Stimulated activated CD8-positive, alpha-beta memory T cell treated with anti-CD3 and anti-CD28 coated beads, Interleukin-4, amount 100 ng/mL, for 24 hours (primary cell): ENCODE results near the gene MRE11.
"Not testable (repeated sequence)": the region's sequence is repeated elsewhere in the genome, so short reads cannot be mapped to it uniquely, and the experiment has no call there.

Source experiments
- DNase-seq: peaks from one replicate; pipeline ENCODE4 v3.0.0-alpha.2; 2020; ENCODE audit warnings: low read depth

The MRE11 gene

DNA sequence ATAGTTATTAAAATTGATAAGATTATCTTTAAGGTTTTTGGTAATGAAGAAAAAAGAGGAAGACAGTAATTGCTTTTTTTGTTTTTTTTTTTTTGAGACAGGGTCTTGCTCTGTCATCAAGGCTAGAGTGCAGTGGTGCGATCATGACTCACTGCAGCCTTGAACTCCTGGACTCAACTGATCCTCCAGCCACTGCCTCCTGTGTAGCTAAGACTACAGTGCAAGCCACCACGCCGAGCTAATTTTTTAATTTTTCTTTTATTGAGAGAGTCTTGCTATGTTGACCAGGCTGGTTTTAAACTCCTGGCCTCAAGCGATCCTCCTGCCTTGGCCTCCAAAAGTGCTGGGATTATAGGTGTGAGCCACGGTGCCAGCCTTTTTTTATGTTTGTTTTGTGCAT lies 12.9 kb upstream of the MRE11 start:
- not testable (repeated sequence) for DNase-seq

DNA sequence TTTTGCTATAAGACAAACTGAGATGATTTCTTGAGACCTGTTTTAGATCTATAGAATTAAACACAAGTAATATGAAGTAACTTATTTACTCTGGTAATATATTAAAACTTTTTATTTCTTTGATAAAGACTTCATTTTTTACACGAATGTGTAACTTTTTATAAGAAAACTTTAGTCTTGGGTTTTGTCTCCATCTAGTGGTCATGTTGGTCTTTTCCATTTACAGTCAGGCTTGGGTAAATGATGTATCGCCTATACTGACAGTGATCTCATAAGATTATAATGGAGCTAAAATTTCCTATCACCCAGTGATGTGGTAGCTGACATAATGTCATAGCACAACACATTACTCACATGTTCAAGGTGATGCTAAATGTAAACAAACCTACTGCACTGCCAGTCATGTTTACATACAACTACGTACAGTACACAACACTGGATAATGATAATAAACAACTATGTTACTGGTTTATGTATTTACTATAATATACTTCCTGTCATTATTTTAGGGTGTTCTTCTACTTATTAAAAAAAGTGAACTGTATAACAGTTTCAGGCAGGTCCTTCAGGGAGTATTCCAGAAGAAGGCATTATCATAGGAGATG lies 11.1 kb upstream of the MRE11 start:
- no peak for DNase-seq

DNA sequence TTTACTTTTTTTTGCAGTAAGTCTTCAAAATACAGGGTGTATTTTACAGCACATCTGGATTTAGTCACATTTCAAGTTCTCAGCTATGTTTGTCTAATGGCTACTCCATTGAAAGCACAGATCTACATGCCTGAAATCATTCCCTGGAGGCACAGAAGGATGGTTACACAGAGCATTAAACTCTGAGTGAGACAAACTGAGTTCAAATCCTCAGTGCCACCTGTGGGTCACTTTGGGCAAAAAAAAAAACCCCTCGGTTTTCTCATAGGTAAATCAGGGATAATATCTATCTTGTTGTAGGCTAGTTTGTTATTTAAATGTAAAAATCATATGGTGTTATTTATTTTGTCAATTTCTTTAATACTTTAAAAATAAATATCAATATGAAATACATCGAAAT lies 7.9 kb upstream of the MRE11 start:
- DNase-seq: no peak

DNA sequence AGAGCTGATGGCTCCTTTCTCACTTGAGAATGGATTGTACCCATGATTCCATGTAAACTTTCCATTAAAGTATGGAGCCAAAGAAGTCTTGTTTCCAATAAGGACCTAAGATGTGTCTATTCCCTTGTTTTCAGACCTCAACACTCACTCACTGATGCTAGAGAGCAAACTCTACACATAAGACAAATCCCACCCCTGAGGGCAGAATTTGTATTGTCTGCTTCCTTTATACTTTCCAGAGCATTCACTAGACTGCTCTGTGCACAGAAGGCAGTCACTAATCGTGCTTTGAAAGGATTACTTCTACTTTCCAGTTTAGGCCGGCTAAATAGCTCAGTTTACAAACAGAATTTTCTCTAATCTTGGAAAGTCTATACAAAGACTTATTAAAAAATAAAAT lies 6.5 kb upstream of the MRE11 start:
- no peak for DNase-seq

DNA sequence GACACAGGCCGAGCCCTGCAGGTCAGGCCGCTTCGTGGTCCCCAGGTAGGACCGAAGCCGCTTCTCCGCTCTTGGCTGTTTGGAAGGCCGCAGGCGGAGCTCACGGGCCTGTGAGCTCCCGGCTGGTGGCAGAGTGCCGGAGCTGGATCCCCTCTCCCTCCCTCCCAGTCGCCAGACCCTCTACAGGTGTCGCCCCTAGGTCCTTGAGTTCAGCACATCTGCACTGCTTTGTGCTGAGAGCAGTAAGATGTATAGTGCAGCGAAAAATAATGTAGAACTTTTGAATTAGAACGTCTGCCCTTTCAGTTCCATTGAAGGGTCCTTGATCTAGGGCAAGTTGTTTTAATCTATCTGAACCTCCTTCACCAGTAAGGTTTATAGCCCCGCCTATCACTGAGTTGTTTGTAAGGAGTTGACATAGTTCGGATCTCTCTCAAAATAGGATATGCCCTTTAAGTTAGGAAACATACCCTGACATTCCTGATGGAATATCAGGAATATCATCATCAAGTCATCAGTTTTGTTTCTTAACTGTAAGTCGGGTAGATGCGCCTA lies 559 bp upstream of the MRE11 start:
- no peak for DNase-seq

DNA sequence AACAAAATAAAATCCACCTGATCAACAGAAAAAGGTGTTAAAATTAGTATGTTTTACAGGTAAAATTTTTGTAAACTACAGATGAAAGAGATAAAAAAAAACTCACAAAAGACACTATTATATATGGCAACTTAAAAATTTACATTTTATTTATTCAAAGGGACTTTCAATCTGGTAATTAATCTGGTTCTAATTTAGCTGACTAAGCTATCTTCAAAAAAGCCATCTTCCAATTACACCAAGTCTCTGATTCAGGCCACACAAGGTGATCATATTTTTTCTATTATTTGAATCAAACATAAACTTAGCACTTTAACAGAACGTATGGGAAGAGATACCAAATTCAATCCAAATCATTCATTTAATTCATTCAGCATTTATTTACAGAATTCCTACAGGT lies 7.6 kb downstream of the MRE11 start:
- DNase-seq: no peak

GRCh38 chr11:94481342-94481741 lies 12.3 kb downstream of the MRE11 start:
- no peak for DNase-seq

DNA sequence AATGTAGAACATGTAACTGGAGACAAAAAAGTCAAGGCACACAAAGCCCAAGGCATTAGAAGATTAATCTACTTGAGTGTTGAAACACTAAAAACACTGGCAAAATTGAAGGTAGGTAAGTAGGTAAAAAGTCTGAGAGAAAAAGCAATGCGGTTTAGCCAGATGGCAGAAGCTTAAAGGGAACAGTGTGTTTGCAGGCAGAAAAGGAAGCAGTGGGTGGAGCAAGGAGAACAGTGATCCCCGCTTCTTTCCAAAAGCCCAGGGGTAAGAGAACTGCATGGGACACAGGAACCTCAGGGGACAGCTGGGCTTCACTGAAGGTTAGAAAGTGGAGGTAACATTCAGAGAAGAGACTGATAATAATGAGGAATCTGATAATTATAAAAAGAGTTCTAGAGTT lies 16.0 kb downstream of the MRE11 start:
- no peak for DNase-seq

GRCh38 chr11:94472916-94473799 lies 20.5 kb downstream of the MRE11 start:
- DNase-seq: no peak

DNA sequence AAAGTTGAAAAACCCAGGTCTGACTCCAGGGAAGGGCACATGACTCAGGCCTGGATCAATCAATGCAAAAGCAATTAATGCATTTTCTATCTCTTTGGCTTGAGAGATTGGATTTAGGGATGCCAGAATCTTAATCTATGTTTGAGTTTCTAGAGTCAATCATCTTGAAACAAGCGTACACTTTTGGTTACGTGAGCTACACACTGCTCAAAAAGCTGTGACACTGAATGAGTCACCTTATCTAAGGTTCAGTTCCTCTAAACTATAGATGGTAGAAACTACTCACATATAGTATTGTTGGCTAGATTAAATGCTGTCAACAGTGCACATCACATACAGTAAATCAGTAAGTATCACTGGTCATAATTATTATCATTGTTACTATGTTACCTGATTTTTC lies 24.2 kb downstream of the MRE11 start:
- DNase-seq: no peak

- no peak for DNase-seq
These were observed 34.1 kb downstream of the MRE11 start for GRCh38 chr11:94459576-94459975.

DNA sequence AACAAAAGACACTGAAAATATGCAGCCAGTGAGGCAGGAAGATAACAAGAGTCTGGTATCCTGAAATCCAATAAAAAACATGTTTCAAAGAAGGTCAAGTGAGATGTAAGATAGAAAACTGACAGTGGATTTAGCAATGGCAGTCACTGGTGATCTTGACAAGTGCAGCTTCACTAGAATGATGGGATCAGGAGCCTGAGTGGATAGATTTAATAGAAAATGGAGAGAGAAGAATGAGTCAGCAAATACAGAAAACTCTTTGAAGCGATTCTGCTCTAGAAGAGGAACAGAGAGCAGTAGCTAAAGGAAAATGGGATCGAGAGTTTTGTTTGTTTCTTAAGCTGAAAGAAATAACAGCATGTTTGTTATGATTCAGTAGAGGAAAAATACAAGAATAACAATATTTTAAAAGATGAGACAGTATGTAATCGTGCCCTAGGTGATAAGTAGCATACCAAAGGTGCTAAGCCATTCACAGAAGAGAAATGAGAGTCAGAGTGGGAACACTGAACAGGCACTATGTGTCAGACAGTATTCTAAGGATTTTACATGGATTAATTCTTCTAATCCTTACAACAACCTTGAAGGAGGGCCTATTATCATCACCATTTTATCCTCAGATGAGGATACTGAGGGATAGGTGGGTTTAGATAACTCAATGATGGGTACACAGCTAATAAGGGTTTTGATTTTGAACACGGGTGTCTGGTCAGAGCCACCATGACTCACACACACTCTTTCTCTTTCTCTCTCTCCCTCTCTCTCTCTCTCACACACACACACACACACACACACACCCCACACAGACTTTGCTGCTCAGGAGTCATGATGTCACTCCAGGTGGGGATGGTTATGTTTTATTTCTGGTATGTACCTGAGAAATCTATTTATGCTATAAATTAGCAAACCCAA lies 36.3 kb downstream of the MRE11 start:
- DNase-seq: no peak

- no peak for DNase-seq
These were observed 37.8 kb downstream of the MRE11 start for GRCh38 chr11:94455861-94456260.

DNA sequence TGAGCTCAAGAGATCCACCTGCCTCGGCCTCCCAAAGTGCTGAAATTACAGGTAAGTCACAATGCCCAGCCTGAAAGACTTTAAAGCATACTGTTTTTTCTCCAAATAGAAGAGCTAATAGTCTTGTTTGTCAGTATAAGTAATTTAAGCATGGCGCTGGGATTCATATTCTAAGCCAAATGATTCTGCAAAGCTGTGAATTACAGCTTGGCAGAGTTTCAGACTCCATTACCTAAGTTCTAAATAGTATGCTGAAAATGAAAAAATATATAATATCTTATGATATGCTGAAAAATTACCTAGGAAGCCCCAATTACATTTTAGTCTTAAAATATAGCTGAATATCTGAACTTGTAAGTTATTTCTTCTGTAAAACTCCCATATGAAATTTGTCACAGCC lies 39.3 kb downstream of the MRE11 start:
- no peak for DNase-seq

GRCh38 chr11:94452988-94453387 lies 40.7 kb downstream of the MRE11 start:
- DNase-seq: no peak

- DNase-seq: no peak
These were observed 43.6 kb downstream of the MRE11 start for GRCh38 chr11:94450048-94450447.

- DNase-seq: no peak
These were observed 44.2 kb downstream of the MRE11 start for GRCh38 chr11:94449437-94449836.

GRCh38 chr11:94449029-94449428 lies 44.6 kb downstream of the MRE11 start:
- DNase-seq: no peak

DNA sequence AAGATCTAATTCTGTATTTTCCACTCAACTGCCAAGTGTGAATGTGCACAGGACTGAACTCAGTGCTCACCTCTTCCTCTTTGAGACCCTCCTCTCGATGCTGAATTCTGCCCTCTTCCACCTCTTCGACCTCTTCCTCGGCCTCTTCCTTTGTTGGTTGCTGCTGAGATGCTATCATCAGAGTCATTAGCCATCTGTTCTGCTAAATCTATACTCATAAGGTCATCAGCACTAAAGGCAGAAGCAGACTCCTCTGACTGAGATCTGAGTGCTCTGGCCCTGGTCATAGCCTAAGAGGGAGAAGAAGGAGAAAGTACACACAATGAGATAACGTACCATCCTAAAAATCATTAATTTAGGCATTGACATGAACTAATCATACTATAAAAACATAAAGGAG lies 46.5 kb downstream of the MRE11 start:
- DNase-seq: no peak

DNA sequence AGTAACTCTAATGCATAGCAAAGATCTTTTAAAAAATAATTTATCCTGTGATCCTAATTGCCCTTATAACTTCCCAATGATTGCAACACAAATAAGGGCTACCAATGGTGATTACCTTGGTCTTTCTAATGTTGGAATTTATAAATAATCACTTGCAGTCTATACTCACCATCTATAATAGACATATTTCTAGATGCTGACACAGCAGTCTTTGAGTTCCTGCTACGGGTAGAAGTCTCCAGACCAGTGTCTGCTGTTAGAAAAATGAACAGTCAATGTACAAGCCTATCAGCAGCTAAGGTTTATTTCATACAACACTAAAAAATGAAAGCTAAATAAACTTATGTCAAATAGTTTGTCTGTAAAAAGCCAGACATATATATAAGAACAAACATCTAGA lies 48.0 kb downstream of the MRE11 start:
- no peak for DNase-seq

GRCh38 chr11:94433049-94433448 lies 60.6 kb downstream of the MRE11 start:
- DNase-seq: no peak

DNA sequence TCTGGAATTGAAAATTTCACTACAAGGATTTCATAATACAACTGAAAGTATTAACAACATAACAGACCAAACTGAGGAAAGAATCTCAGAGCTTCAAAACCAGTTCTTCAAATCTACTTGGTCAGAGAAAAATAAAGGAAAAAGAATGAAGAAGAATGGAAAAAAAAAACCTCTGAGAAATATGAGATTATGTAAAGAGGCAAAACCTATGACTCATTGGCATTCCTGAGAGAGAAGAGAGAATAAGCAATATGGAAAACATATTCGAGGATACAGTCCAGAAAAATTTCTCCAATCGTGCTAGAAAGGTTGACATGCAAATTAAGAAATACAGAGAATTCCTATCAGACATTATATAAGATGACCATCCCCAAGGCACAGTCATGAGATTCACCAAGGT lies 69.0 kb downstream of the MRE11 start:
- DNase-seq: no peak
